Left lobe of liver (tissue), 2 donors: Measurements from ENCODE around the gene GJD4. TPM values are rescaled to one million over a fixed set of nuclear protein-coding genes. Genes with fewer than 3 reads are reported as not detected.

Source experiments
- ATAC-seq: fragments of 200-7000 bp; cut with Tn5 transposase; one replicate; pipeline ENCODE4 v1.9.1; 2020; ENCODE audit warnings: mild to moderate bottlenecking, moderate library complexity
- DNase-seq: peaks from one replicate; pipeline ENCODE4 v3.0.0-alpha.2; 2020; ENCODE audit warnings: low spot score
- total RNA-seq: library from RNA; stranded (reverse); gene quantifications from one replicate; pipeline ENCODE4 v1.2.1, GENCODE V29; 2021
- donor health status: DM: no; HTN: no; CAD: no; lungs with moderate emphysema.
- donor health status: DM: no; HTN: yes; CAD: no.

The GJD4 gene, protein sequence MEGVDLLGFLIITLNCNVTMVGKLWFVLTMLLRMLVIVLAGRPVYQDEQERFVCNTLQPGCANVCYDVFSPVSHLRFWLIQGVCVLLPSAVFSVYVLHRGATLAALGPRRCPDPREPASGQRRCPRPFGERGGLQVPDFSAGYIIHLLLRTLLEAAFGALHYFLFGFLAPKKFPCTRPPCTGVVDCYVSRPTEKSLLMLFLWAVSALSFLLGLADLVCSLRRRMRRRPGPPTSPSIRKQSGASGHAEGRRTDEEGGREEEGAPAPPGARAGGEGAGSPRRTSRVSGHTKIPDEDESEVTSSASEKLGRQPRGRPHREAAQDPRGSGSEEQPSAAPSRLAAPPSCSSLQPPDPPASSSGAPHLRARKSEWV
- not detected for total RNA-seq

DNA sequence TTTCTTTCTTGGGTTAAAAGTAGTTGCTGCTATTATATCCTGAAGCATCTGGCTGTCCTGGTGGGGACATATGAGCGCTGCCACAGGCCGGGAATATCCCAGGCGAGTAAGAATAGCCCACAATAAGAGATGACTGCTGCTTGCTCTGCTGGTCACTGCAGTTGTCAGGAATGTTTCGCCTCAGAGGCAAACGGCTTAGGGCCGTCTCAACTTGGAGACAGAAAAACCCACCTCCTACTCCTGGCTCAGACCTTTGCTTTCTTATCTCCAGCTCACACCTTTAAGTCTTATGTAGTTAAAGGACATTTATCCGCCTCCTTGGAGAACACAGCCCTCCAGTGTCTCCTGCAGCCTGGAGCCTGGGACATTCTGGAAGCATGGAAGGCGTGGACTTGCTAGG is at the start of gene GJD4:
Gene GJD4 (plus strand): TSS at position 151 of the 400 bp plus-strand sequence. CDS start 227 bp downstream, at position 378.
- no peak for ATAC-seq
- DNase-seq: no peak

DNA sequence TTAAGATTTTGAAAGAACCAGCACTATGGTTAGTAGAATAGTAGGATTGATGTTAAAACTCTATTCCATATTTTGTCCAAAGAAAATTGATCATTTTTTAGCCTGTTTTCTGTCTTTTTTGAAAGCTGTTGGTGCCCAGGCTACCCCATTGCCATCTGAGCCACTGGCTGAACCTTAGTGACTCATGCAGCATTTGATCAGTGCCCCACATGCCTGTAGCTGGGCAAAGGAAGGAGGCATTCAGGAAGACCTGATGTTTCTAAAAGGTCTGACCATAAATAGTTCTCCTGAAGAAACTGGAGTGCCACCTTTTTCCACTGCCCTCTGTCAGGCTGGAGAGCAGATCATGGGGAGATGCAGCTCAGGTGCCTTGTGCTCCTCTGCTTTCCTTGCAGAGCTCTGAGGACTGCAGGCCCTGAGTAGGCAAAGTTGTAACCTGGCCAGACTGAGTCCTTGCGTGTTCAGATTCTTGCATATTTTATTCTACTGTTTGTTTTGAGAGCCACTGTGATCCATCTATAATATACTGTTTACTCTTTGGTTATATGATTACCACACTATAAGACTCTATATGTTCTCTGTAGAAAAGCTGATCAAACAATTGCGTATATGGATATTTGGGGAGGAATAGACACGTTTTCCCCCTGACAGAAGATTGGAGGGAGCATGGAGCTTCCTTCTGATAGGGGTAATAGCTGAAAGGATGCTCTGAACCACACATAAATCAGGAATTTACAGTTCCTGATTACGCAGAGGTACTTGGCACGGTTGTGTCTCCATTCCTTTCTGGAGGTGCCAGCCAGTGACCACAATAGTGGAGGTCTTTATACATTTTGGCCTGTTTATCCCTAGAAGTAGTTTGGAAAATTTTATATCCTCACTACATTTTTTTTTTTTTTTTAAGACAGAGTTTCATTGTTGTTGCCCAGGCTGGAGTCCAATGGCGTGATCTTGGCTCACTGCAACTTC is 48.9 kb upstream of the GJD4 start:
- DNase-seq (no peak), ATAC-seq (no peak)

DNA sequence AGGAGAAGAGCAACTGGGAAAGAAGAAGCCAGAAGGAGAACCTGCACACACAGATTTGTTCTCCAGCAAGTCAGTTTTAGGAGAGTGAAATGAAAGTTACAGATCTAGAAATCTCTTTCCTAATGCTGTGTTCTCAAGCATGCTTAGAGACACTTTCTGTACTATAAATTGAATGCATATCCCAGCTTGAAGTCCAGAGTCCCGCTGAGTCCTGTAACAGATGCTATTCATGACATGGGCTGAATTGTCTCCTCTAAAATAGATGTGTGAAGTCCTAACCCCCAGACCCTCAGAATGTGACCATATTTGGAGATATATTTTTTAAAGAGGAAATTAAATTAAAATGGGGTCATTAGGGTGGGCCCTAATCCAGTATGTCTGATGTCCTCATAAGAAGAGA is 46.9 kb upstream of the GJD4 start:
- no peak for DNase-seq
- ATAC-seq: no peak

DNA sequence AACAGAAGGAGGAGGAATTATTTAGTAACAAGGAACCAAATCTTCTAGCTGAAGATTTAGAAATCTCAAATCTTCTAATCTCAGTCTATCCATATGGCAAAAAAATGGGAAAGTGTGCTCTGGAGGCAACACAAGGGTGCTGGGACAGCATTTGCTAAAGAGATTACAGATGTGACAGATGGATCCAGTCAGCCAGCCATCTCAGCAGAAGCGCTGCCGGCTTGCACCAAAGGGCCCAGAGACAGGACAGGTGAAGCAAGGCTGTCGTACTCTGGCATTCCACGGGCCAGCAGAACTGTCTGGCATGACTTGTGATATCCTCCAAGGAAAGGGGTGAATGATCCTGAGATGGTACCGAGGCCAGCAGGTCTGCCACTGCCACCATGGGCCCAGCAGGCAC is 45.7 kb upstream of the GJD4 start:
- ATAC-seq (no peak), DNase-seq (no peak)

DNA sequence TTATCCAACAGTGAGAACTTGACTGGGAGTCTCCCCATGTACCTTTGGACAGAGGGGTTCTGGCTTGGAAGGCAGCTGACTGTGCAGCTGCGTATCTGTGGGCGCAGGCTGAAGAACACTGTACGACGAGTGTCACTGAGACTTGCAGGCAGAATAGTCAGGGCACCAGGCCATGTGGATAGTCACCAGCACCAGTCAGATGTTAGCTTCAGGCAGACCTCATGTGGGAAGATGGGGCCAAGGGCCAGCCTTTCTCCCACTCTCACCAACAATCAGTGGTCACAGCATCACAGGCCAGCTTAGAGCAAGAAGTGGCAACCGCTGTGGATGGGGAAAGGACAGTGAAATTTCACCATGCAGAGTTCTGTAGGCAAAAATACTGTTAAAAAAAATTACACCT is 43.4 kb upstream of the GJD4 start:
- no peak for DNase-seq

DNA sequence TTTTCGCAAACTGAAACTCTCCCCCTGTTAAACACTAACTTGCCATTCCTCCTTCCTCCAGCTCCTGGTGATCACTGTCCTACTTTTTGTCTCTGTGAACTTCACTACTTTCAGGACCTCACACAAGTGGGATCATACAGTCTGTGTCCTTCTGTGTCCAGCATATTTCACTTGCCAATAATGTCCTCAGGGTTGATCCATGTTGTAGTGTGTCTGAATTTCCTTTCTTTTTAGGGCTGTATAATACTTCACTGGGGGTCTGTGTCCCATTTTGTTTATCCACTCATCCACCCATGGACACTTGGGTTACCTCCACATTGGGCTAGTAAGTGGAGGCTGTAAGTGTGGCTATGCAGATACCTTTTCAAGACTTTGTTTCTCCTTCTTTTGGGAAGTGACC is 42.7 kb upstream of the GJD4 start:
- ATAC-seq: no peak
- no peak for DNase-seq

More for the DNA sequence above, 43.4 kb upstream of the GJD4 start:
- ATAC-seq: no peak

DNA sequence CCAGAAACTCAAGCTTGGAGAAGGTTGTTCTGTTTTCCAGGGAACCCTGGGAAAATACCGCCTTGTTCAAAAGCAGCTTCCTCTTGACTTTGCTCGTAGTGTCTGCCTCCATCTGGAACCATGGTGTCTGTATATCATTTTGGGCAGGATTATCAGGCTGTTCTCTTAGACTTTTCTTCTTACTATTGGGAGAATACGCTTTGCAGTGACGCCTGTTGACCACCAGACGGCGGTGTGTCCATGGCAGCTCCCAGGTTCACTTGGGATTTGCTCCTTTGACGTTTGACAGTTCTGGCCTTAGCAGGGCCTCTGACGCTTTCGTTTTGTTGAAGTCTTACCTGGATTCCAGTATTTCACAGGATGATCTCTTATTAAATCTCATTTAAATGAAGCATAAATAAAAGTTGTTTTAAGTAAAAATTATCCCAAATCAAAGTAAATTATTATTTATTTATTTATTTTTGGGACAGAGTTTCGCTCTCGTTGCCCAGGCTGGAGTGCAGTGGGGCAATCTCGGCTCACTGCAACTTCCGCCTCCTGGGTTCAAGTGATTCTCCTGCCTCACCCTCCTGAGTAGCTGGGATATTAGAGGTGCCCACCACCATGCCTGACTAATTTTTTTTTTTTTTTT is 41.8 kb upstream of the GJD4 start:
- DNase-seq (peak; percentile 67), ATAC-seq (peak; percentile 95)

DNA sequence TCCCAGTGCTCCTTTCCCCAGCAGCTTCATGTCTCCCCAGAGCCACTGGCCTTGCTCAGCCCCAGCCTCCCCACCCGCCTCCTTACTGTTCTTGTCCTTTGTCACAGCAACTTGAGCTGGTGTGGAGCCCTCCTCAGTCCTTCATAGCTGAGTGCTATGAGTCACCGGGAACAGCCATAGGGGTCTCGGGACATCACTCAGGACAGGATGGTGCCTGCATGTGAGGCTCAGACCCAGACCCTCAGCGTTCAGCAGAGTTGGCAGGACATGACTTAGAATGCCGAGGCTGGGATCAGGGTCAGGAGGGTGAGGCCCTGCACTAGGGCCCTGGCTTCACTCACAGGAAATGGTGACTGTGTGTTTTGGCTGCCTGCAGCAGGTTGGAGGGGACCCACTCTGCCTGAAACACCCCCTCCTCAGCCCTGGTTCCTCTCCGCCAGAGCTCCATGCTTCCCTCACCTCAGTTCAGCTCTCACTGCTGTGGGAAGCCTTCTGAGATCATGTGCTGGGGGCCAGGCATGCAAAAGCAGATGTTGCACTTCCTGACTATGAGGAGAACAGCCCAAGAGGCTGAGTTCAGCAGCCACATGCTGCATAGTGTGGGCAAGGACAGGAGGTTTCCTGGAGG is 40.7 kb upstream of the GJD4 start:
- ATAC-seq (peak; percentile 32), DNase-seq (no peak)

DNA sequence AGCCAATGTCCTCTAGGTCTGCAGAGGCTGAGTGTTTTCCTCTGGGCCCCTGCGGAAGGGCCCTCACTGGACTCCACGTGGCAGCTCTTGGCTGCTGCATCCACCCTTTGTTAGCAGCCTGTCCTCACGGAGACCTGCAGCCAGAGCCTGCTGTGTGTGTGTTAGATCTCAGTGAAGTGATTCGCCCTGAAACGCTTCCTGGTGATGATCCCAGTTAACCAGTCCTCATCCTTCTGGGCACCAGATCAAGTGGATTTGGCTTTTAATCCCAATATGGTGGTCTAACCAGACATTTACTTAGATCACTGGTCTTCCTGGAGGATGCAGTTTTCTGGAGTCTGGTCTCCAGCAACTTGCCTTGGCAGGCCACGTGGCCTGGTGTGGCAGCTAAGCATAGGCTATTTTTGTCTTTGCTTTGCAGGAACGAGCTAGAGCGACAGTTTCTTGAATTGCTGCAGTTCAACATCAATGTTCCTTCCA is 39.5 kb upstream of the GJD4 start:
- DNase-seq (no peak), ATAC-seq (no peak)

DNA sequence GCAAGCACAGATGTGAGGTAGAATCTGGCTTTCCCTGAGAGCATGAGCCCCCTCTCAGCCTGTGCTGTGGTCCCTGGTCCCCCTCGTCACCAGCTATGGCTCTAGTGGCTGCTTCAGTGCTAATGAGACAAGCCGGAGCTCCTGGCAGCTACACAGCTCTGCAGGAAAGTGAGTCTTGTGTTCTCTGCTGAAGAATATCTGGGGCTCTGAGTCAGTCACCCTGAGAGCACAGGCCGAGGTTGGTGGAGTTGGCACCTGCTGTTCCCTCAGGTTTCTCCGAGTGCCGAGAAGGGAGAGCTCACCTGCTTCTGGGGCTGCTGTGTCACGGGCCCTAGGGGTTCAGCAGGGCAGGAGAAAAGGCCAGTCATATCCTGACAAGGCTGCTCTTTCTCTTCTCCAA is 37.2 kb upstream of the GJD4 start:
- ATAC-seq: no peak
- no peak for DNase-seq

DNA sequence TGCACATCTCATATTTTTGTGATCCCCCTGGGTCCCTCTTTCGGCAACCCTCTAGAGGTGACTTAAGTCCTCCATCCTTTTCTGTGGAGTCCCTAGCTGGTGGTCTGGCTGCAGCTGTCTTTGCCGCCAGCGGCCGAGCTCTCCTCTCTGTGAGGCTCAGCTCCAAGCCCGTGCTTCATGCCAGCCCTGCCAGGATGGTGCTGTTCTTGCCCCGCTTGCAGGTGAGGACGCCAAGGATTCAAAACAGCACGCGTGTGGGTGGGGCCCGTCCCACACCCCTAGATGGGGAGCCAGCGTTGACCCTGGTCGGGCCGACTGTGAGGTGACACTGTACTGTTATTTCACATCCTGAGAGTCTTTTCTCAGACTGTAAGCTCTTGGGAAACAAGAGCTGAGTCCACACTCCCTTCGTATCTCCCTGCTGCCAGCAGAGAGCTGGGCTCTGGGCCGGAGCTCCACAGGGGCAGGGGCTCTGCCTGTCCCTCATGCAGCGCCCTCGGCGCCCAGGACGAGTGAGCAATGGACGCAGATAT is 36.6 kb upstream of the GJD4 start:
- DNase-seq (no peak), ATAC-seq (no peak)

DNA sequence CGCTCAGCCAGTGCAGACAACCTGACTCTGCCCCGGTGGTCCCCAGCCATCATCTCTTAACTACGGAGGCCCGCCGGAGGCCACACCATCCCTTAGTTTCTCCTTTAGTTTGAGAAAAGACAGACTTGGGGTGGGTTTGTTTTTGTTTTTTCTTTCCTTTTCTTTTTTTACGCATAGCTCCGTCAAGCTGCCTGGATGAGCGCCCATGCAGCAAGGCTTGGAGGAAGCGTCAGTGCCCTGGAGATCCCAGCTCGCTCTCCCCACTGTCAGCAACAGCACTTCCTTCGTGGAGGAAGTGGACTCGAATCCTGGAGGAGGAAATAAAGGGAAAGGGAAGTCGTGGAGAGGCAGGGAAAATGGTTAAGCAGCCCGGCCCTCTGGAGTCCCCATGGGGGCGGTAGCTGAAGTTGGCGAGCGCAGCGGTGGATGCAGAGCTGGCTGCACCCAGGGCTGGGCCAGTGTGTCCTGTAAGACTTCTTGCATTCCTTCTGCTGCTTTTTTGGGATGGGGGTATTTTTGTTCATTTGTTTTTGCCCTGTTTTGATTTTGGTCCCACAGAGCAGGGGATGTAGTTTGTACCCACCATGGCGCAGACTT is 35.9 kb upstream of the GJD4 start:
- ATAC-seq: no peak
- DNase-seq: no peak

DNA sequence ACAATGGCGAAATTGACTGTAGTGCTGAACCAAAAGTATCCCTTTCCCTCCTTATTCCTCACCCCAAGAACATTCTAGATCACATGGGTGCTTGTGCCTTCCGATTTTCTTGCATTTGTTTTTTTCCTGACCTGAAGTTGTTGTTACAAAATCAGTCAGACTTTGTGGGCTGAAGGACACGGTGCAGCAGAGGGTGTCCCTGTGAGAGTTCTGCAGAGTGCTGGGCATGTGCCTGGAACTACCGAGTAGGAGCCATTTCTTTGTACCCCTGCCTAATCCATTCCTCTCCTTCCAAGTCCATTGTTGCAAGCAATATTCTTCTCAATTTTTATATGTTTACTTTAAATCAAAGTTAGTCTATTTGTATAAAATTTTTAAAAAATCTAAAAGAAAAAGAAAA is 35.3 kb upstream of the GJD4 start:
- ATAC-seq (no peak), DNase-seq (no peak)

DNA sequence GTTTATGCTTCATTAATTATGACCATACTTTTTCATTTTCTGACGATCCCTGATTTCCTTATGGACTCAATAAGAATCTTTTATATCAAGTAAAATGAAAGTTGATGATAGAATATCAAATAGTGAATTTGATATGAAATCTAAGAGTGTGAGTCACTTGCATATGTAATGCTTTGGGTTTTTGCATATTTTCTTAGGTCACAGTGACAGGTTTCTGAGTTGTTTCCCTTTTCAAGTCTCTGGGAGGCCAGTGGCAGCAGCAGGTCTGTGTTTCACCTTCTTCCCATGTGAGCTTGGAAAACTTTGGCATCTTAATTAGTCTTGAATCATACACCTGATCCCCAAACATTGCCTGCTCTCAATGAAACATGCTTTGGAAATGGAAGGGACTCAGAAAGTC is 34.7 kb upstream of the GJD4 start:
- ATAC-seq: no peak
- DNase-seq: no peak

DNA sequence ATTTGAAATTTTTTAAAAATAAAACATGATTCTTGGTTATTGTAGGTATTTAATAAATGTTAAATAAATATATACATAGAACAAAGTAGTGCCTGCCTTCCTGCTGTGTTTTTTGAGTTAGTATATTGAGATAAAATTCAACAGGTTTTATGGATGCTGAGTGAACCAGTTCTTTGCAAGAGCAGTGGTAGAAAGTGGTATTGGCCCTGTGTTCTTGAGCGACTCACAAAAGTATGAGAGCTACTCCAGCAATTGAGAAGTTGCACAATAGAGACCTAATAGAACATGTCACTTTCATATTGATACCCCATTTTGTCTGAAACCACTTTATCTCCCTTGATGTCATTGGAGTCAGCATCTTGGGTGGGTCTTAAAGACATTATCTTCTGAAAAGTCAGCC is 32.6 kb upstream of the GJD4 start:
- DNase-seq (no peak), ATAC-seq (no peak)

DNA sequence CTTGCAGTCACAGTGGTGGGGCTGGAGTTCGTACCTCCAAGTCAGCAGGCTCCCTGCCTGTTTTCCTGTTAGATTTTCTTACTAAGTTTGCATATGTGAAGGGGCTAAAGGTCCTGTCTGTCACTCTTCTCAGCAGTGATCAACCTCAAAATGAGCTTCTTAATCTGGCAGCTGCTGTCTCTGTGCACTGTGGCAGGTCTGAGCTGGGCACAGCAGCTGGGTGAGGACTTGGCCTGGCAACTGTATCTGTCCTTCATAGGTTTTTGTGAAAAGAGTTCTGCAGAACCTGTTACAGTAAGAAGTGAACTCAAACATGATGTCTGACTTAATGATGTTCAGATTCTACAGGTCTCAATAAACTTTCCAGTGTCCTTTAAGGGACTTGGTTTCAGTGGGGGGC is 31.3 kb upstream of the GJD4 start:
- DNase-seq (no peak), ATAC-seq (no peak)

DNA sequence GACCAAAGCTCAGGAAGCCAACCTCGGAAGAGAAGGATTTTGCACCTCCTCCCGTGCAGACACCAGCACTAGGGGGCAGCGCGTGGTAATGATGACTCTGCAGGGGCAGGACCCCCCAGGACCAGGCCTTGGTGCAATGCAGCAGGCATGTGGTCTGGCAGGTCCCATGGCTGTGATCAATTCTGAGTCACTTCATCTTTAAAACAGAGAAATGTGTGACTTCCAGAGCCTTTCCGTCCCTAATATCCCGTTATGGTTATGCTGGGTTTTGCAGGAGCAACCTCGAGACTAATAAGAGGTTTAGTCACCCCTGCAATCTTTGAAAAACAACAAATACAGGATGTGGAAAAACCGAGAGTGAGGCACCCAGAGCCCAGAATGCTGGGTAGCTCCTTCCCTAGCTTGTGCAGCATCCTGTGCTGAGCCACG is 30.2 kb upstream of the GJD4 start:
- DNase-seq: no peak
- ATAC-seq: no peak

DNA sequence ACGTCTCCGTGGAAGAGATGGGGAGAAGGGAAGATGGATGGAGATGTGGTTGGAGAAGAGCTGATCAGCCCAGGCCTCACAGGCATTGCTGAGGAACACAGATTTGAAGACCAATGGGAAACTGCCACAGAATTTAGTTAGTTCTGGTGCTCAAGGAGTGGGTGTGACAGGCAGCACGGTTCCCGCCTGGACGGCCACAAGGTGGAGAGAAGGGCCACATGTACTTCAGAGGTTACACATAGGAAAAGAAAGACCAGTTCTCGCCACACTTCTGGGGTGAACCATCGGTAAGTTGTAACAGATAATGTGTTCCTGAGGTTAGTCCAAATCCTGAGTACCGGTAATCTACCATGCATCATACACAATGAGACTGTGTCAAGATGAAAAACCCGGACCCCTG is 29.5 kb upstream of the GJD4 start:
- ATAC-seq (no peak), DNase-seq (no peak)

DNA sequence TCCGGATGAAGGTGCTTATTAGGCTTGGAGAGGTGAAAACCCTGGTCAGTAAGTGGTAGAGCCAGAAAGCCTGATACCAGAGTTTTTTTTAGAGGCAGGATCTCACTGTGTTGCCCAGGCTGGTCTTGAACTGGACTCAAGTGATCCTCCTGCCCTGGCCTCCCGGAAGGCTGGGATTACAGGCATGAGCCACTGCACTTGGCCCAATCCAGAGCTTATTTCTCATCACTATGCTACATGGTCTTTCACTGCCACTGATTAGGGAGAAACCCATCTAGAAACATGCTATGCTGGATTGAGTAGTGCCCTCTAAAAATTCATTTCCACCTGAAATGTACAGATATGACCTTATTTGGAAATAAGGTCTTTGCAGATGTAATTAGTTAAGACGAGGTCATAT is 28.4 kb upstream of the GJD4 start:
- DNase-seq: no peak
- no peak for ATAC-seq

DNA sequence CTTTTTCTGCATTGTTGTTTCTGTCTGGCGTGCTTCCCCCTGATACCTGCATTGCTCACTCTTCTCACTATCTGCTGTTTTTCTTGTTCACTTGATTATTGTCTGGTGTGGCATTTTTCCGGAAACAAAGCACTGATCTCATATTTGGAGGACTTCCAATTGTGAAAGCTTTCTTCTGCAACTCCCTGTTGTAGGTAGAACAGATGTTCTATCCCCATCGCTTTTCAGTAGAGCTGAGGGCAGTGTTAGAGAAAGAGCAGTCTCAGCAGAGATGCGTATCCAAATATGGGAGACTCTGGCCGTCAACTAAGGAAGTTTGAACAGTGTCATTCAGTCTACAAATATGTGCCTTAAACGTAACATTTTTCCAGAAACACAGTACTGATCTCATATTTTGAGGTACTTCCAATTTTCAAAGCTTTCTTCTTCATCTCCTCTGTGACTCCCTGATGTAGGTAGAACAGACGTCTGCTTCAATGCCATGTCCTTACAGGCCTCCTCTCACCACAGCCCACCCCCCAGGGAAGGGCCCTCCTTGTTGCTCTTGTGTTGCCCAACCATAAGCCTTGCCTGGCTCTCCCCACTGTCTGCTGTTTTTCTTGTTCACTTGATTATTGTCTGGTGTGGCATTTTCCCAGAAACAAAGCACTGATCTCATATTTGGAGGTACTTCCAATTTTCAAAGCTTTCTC is 27.1 kb upstream of the GJD4 start:
- DNase-seq: no peak
- ATAC-seq: no peak
